ENCODE data around the gene KLHL7.

GRCh38 chr7:23175938-23176337 lies 70.4 kb downstream of the KLHL7 start:
- TF ChIP-seq RARB (CRISPR knock-in tag; IDR thresholded peaks at IDR 0.05) (no peak), ZNF302 (CRISPR knock-in tag; IDR thresholded peaks at IDR 0.05) (no peak), BHLHE40 (IDR thresholded peaks at IDR 0.05; ENCODE audit: low read depth, low read length) (no peak), ZC3H11A (IDR thresholded peaks at IDR 0.05) (no peak), CTCF (IDR thresholded peaks at IDR 0.05) (no peak), POLR2A (IDR thresholded peaks at IDR 0.05; ENCODE audit: low read length) (no peak), REST (IDR thresholded peaks at IDR 0.05) (no peak), CHD4 (IDR thresholded peaks at IDR 0.05; ENCODE audit: borderline replicate concordance) (no peak), NPAS2 (CRISPR knock-in tag; IDR thresholded peaks at IDR 0.05; ENCODE audit: borderline replicate concordance) (no peak), RCOR1 (IDR thresholded peaks at IDR 0.05; ENCODE audit: low read depth, low read length) (no peak), ELK1 (IDR thresholded peaks at IDR 0.05; ENCODE audit: low read depth, low read length) (no peak)
- TF ChIP-seq, protein P1, sequence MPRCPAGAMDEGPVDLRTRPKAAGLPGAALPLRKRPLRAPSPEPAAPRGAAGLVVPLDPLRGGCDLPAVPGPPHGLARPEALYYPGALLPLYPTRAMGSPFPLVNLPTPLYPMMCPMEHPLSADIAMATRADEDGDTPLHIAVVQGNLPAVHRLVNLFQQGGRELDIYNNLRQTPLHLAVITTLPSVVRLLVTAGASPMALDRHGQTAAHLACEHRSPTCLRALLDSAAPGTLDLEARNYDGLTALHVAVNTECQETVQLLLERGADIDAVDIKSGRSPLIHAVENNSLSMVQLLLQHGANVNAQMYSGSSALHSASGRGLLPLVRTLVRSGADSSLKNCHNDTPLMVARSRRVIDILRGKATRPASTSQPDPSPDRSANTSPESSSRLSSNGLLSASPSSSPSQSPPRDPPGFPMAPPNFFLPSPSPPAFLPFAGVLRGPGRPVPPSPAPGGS (IDR thresholded peaks at IDR 0.05) = no peak
